Measurements from ENCODE around the gene PGAM1.

- TF ChIP-seq CTCF (IDR thresholded peaks at IDR 0.05) (no peak), EP300 (IDR thresholded peaks at IDR 0.05) (no peak), POLR2A (IDR thresholded peaks at IDR 0.05) (no peak), POLR2AphosphoS5 (IDR thresholded peaks at IDR 0.05) (no peak)
Measured at GRCh38 chr10:97427571-97428179, 1.7 kb downstream of the PGAM1 start.

Measured in sigmoid colon (tissue), 4 donors.